NCI-H1694 treated with DMSO at 0.1 percent for 48 hours (cell line): Measurements from ENCODE around the gene LRTM2.

ENCODE experiments used
- DNase-seq: peaks from one replicate; lab custom pipeline; 2025; lab: John Stamatoyannopoulos, UW

The LRTM2 gene

GRCh38 chr12:1830401-1830845 lies 10.1 kb downstream of the LRTM2 start:
- no peak for DNase-seq

- DNase-seq = no peak
These were observed 10.9 kb downstream of the LRTM2 start for GRCh38 chr12:1830981-1831963.

GRCh38 chr12:1832801-1833595 lies 12.6 kb downstream of the LRTM2 start:
- peak; percentile 87 for DNase-seq

GRCh38 chr12:1833596-1834028 lies 13.2 kb downstream of the LRTM2 start:
- no peak for DNase-seq

- DNase-seq = no peak
These were observed 14.0 kb downstream of the LRTM2 start for GRCh38 chr12:1834186-1834925.

GRCh38 chr12:1835211-1836131 lies 15.1 kb downstream of the LRTM2 start:
- peak; percentile 45 for DNase-seq

GRCh38 chr12:1836241-1836803 lies 16.0 kb downstream of the LRTM2 start:
- no peak for DNase-seq

- DNase-seq = peak; percentile 97
These were observed 16.6 kb downstream of the LRTM2 start for GRCh38 chr12:1836854-1837421.

- peak; percentile 52 for DNase-seq
These were observed 17.3 kb downstream of the LRTM2 start for GRCh38 chr12:1837541-1838204.

GRCh38 chr12:1838205-1838993 lies 18.0 kb downstream of the LRTM2 start:
- peak; percentile 91 for DNase-seq

GRCh38 chr12:1838994-1839365 lies 18.6 kb downstream of the LRTM2 start:
- no peak for DNase-seq

GRCh38 chr12:1839464-1839863 lies 19.1 kb downstream of the LRTM2 start:
- no peak for DNase-seq

GRCh38 chr12:1839956-1840951 lies 19.9 kb downstream of the LRTM2 start:
- no peak for DNase-seq

GRCh38 chr12:1840981-1841425 lies 20.6 kb downstream of the LRTM2 start:
- DNase-seq = no peak

GRCh38 chr12:1841586-1842182 lies 21.3 kb downstream of the LRTM2 start:
- no peak for DNase-seq

GRCh38 chr12:1842183-1842904 lies 22.0 kb downstream of the LRTM2 start:
- no peak for DNase-seq
